Heart left ventricle (tissue), 16 donors: Measurements from ENCODE around the gene ARHGAP15. TPM values are rescaled to one million over a fixed set of nuclear protein-coding genes. Genes with fewer than 3 reads are reported as not detected.

Experiments
- ATAC-seq, 4 donors: fragments of 200-7000 bp; cut with Tn5 transposase; one replicate each; pipeline ENCODE4 v1.9.1; 2020 to 2022; ENCODE audit warnings: moderate library complexity in 4 of 4, mild to moderate bottlenecking in 3 of 4, moderate number of reproducible peaks in 1 of 4
- DNase-seq, 5 donors: peaks; one replicate each; pipeline ENCODE4 v3.0.0-alpha.2; 2020
- H3K27ac ChIP-seq, 12 donors: fragments of 200-600 bp; sonication (generic) in 4 of 12; one replicate each; pipeline versions ENCODE4 v1.5.0 to v1.8.0; 2016 to 2022; ENCODE audit warnings: mild to moderate bottlenecking in 2 of 12
- H3K27me3 ChIP-seq, 9 donors: fragments of 200-600 bp; sonication (generic) in 2 of 9; one replicate each; pipeline versions ENCODE4 v1.5.1 to v1.8.0; 2016 to 2022; ENCODE audit warnings: mild to moderate bottlenecking in 3 of 9
- H3K36me3 ChIP-seq, 9 donors: fragments of 200-600 bp; sonication (generic) in 2 of 9; one replicate each; pipeline versions ENCODE4 v1.5.0 to v1.8.0; 2018 to 2022; ENCODE audit warnings: mild to moderate bottlenecking in 2 of 9
- H3K4me1 ChIP-seq, 12 donors: fragments of 200-600 bp; sonication (generic) in 4 of 12; one replicate each; pipeline versions ENCODE4 v1.5.0 to v1.8.0; 2016 to 2022; ENCODE audit warnings: mild to moderate bottlenecking in 3 of 12
- H3K4me3 ChIP-seq, 12 donors: fragments of 200-600 bp; sonication (generic) in 4 of 12; one replicate each; pipeline versions ENCODE4 v1.5.0 to v1.8.0; 2017 to 2022; ENCODE audit warnings: mild to moderate bottlenecking in 9 of 12, moderate library complexity in 4 of 12
- H3K9me3 ChIP-seq, 12 donors: fragments of 200-600 bp; sonication (generic) in 4 of 12; one replicate each; pipeline versions ENCODE4 v1.5.0 to v1.8.0; 2016 to 2022; ENCODE audit warnings: mild to moderate bottlenecking in 1 of 12
- CTCF ChIP-seq, 12 donors: fragments of 200-600 bp; sonication (generic) in 4 of 12; IDR thresholded peaks; one replicate each; pipeline versions ENCODE4 v1.5.0 to v1.8.0; 2018 to 2022; ENCODE audit warnings: antibody characterized with exemption in 12 of 12, mild to moderate bottlenecking in 5 of 12
- POLR2A ChIP-seq, 2 donors: fragments of 450-650 bp; IDR thresholded peaks; one replicate each; pipeline ENCODE4 v1.6.1; 2017; ENCODE audit warnings: antibody characterized with exemption in 2 of 2, mild to moderate bottlenecking in 2 of 2, moderate library complexity in 2 of 2
- WGBS, 4 donors: extraction: QIAGEN DNeasy Blood & Tissue Kit in 2 of 4; methylation state at CpG; one replicate each; pipeline versions ENCODE4 v1.1.5 to v1.1.7; 2013 to 2018; 5-methylcytosine and 5-hydroxymethylcytosine counted together
- intact Hi-C, 10 donors: fragments of 100-400 bp; cut with DNase I; formaldehyde crosslinking; loops; one replicate each; pipeline versions ENCODE4 v1.11.1 to v1.14.2; 2022
- polyA plus RNA-seq, 2 donors: library from polyadenylated mRNA; stranded (reverse); fragments of 200-250 nt; gene quantifications; one replicate each; pipeline ENCODE4 v1.2.3, GENCODE V29; 2013
- total RNA-seq, 9 donors: library from RNA; depleted of rRNA in 2 of 9; stranded (reverse); fragments of >200 nt in 2 of 9; fragmentation: NEBNext Ultra II Directional in 3 of 9; extraction: Animal tissue kit (Norgen Biotek cat#: 25700) in 3 of 9; gene quantifications; one replicate each; pipeline versions ENCODE4 v1.1.0 to v1.2.4, GENCODE V29; 2016 to 2023
- donor health status: ischemic (EF 13 %, LVEDD 7.1; RV severe dilation, severe dysfunction).
- donor health status: healthy with polysubstance abuse.
- donor health status: DM: no; HTN: yes; CAD: no.
- donor health status: DM: no; HTN: no; CAD: no.
- donor health status: ischemic (EF 25% LVEDD 6.9; RV normal size, moderate dysfunction).
- donor health status: ischemic (EF 25% LVEDD 5.7; RV mildly dilated, moderate dysfunction).
- donor health status: healthy.
- donor health status: DM: yes; HTN: yes; CAD: no.
- donor health status: ischemic (EF 35%, LVEDD 5.7; RV mildly dilated, moderate dysfunction).
- donor health status: nonischemic (EF 11% LVEDD 7.7; RV severe dilation, severe dysfunction).
- donor health status: DM: yes; HTN: yes; CAD: no.
- donor health status: PGD.
- donor health status: ischemic (EF 29% LVEDD 5.4; RV normal size, mild dysfunction).
- donor health status: nonischemic (EF 23%, LVEDD 6.1; RV moderate dilation, normal function).

ARHGAP15 gene
- total and polyA plus RNA-seq, 11 donors = 1.3 to 8.7 (median 3.3) TPM

- no peak for ATAC-seq
- H3K27ac ChIP-seq = no peak overlapping the region
- intact Hi-C loops = no loop called here
- no peaks in the 10 kb centered on the region for H3K27me3 ChIP-seq
- no peaks in the 10 kb centered on the region for H3K9me3 ChIP-seq
- no peak overlapping the region for H3K4me3 ChIP-seq
- H3K4me1 ChIP-seq = no peaks in the 10 kb centered on the region
- TF ChIP-seq POLR2A (IDR thresholded peaks at IDR 0.05) (no peak), CTCF (IDR thresholded peaks at IDR 0.05) (no peak)
- H3K36me3 ChIP-seq = peaks cover 0 to 5% (median 0%) of the 10 kb centered on the region in 9 donors
- DNase-seq = no peak
Observed at GRCh38 chr2:143629340-143629739, 500.1 kb downstream of the ARHGAP15 start.

- H3K36me3 ChIP-seq = no peaks in the 10 kb centered on the region
- no peak for TF ChIP-seq CTCF (IDR thresholded peaks at IDR 0.05)
- TF ChIP-seq POLR2A (IDR thresholded peaks at IDR 0.05) = no peak
- WGBS, 4 donors = 74 to 81% (median 77%) methylated on average over 3 of the region's 3 CpGs
- H3K4me3 ChIP-seq = no peak overlapping the region
- DNase-seq = no peak
- no peaks in the 10 kb centered on the region for H3K4me1 ChIP-seq
- no peak for ATAC-seq
- intact Hi-C loops = no loop called here
- H3K9me3 ChIP-seq = peaks cover 0 to 14% (median 0%) of the 10 kb centered on the region in 12 donors
- no peaks in the 10 kb centered on the region for H3K27me3 ChIP-seq
- H3K27ac ChIP-seq = no peak overlapping the region
Observed at GRCh38 chr2:143632751-143633374, 503.6 kb downstream of the ARHGAP15 start.

- Histone ChIP-seq H3K4me3 (no peak overlapping the region), H3K27me3 (no peaks in the 10 kb centered on the region), H3K36me3 (no peaks in the 10 kb centered on the region), H3K4me1 (no peaks in the 10 kb centered on the region), H3K27ac (no peak overlapping the region), H3K9me3 (peaks cover 0 to 14% (median 0%) of the 10 kb centered on the region in 12 donors)
- WGBS, 4 donors = 5 to 42% (median 34%) methylated on average over 2 of the region's 2 CpGs
- DNase-seq (no peak), ATAC-seq (no peak)
- intact Hi-C loops = no loop called here
- no peak for TF ChIP-seq CTCF (IDR thresholded peaks at IDR 0.05)
- no peak for TF ChIP-seq POLR2A (IDR thresholded peaks at IDR 0.05)
Observed at GRCh38 chr2:143633419-143633818, 504.2 kb downstream of the ARHGAP15 start.

- TF ChIP-seq POLR2A (IDR thresholded peaks at IDR 0.05) (no peak), CTCF (IDR thresholded peaks at IDR 0.05) (no peak)
- WGBS, 4 donors = 84 to 95% (median 87%) methylated on average over 2 of the region's 2 CpGs
- H3K27ac ChIP-seq = no peak overlapping the region
- no peak for DNase-seq
- intact Hi-C loops = no loop called here
- ATAC-seq = no peak
- no peaks in the 10 kb centered on the region for H3K27me3 ChIP-seq
- H3K9me3 ChIP-seq = peaks cover 0 to 14% (median 0%) of the 10 kb centered on the region in 12 donors
- H3K4me1 ChIP-seq = no peaks in the 10 kb centered on the region
- no peaks in the 10 kb centered on the region for H3K36me3 ChIP-seq
- no peak overlapping the region for H3K4me3 ChIP-seq
Observed at GRCh38 chr2:143635302-143635701, 506.1 kb downstream of the ARHGAP15 start.
